ENCODE measurements around the gene SLC38A2.

The SLC38A2 gene

DNA sequence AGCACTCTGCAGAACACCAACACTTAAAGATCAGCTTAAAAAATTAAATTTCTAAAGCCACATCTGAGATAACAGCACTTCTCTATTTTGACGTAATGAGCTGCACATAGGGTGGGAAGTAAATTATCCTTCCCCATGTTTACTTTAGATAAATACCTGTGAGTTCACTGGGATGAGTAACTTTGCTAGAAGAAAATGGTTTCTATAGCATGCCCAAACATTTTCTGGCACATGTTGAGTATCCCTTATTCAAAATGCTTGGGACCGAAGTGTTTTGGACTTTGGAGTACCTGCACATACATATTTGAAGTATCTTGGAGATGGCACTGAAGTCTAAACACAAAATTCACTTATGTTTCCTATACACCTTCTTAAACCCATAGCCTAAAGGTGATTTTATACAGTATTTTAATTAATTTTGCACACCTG lies 6.6 kb downstream of the SLC38A2 start:
- H3K4me3 ChIP-seq (ENCODE audit: low read length): no peak overlapping the region
- DNase-seq (ENCODE audit: low read depth, low spot score): no peak

DNA sequence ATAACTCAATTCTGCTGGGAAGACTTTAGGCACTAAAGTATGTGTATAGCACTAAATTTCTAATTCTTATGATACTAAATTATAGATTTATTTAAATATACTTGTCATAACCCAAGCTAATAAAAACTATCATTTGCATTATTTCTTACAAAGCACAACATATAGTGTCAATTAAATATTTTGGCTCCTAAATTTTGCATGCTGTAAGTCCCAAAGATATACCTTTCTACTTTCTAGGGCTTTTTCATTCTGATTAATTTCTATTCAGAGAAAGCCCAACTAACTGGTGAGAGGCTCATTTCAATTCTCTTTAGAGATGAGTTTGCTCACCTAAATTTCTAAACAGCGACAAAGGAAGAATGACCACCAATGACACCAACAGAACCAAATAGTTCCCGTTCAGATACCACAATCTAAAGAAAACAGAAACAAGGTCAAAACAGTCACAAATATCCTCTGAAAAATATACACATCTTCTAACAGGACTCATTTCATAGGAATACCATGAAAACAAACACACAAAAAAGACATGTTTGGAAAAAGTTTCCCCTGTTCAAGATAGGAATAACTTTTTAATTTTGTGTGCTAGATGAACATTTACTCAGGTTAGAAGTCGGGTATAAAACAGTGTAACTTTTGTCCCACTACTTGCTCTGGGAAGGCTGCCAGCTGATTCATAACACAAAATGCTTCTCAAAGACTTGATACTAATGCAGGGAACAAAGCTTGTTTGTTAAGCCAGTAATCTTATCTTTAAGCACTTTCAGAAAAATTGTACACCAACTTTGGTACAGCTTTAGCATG lies 7.6 kb downstream of the SLC38A2 start:
- H3K4me3 ChIP-seq (ENCODE audit: low read length): no peak overlapping the region
- DNase-seq (ENCODE audit: low read depth, low spot score): no peak

DNA sequence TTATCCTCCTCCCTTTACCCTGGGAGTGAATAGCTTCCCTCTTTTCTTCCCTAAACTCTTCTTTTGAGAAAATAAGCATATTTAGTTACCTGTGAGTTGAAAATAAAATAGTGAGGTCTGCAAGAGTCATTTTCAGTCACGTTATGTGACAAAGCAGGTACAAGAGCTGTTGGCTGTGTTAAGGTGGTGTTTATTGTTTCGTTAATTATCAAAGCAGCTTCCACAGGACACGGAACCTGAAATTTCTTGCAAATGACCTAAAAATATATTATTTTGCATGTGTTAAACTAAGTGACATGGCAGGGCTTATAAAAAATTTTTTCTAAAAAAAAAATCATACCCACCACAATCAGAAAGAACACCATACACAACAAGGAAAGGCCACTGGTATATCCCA lies 8.3 kb downstream of the SLC38A2 start:
- DNase-seq (ENCODE audit: low read depth, low spot score): no peak
- H3K4me3 ChIP-seq (ENCODE audit: low read length): no peak overlapping the region

DNA sequence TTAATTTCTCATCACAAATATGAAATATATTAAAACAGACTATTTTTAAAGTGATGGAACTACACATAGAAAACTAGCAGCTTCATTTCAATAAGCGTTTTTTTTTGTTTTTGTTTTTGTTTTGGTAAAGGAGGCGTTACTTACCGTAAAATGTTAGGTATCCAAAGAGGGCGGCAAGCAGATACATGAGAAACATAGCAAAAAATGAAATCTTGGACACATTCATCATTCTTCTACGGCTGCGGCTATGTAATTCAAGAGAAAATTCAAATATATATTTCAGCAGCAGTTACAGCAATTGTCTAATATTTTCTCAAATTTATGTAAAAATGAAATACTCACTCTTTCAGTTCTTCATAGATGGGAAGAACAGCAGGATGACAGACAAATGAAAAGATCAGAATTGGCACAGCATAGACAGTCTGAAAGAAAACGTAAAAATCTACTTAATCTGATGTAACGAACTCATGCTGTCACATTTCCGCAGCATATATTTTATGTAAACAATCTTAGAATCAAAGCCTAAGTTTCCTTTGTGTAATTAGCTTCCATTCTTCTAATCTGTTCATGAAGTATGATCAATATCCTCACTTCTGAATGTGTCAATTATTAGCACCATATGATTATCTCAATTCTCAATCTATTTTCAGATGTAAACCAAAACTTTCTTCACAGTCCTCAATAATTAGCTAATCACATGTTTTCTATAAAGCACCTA lies 8.8 kb downstream of the SLC38A2 start:
- no peak for DNase-seq (ENCODE audit: low read depth, low spot score)
- no peak overlapping the region for H3K4me3 ChIP-seq (ENCODE audit: low read length)

DNA sequence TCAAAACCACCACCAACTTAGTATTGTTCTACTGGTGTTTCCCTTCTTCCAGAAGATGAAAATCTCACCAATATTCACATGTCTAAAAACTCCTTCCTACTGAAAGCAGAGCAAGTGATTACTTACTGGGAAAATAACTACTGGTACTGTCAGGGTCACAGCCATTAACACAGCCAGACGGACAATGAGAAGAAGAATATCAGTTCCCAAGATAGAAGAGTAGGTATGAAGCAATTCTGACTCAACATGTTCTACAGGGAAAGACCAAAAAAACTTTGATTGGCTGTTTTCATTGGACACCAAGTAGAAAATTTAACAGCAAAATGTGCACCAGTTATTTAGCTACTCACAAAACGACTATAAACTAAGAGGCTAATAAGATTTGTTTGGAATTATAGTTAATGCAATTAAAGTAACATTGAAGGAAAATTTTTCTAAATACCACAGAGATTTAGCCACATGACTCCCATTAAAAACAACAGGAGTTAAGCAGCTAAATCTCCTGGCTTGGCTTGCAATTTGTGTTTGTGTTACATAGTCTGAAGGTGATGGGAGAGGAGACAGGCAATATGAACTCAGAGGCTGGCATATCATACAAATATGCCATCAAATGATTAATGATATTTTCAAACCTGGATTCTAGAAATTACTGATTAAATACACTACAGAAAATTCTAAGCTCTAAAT lies 9.5 kb downstream of the SLC38A2 start:
- no peak for DNase-seq (ENCODE audit: low read depth, low spot score)
- H3K4me3 ChIP-seq (ENCODE audit: low read length): no peak overlapping the region

DNA sequence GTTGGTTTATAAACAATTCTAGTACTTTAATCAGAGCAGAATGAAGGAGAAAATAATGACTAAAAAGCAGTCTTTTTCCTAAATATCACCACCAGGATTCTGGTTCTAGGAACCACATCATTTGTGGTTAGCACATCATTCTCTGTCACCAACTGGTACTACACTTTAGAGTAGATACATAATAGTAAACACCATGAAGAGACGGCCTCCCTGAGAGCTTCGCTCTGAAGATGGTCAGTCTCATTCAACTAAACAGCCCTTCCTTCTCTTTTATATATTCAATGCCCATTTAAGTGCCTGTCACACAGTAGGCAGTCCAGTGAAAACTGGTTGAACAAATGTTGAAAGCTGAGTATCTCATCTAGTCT lies 10.9 kb downstream of the SLC38A2 start:
- no peak overlapping the region for H3K4me3 ChIP-seq (ENCODE audit: low read length)
- no peak for DNase-seq (ENCODE audit: low read depth, low spot score)

DNA sequence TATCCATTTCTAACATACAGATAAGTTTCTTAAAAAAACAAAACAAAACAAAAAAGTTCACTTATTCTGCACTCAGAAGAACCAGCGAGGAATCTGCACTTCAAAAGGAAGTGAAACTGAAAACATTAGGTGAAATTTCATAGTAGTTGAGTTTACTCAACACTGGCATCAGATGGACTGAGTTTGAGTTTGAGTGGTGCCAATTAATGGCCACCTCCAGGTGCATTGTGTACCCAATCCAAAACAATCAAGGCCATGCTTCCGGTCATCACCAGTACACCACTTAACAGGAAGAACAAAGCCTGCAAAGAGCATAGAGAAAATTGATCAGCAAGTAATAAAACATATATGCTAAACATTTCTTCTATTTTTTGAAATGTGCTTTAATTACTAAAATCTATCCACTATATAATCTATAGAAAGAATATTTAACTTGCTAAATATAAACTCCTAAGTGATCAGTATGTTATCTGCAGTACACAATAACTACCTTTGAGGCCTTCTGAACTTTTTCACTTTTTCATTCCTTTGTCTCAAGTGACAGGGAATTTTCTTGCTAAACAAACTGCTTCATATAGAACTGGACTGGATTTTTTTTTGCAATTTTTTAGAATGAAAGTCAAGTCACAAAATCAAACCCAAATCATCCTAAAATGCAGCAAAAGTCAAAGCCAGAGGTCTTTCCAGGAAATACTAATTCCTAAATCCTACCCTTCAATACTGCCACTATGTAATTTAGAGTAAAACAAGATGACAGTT lies 11.5 kb downstream of the SLC38A2 start:
- no peak overlapping the region for H3K4me3 ChIP-seq (ENCODE audit: low read length)
- no peak for DNase-seq (ENCODE audit: low read depth, low spot score)

DNA sequence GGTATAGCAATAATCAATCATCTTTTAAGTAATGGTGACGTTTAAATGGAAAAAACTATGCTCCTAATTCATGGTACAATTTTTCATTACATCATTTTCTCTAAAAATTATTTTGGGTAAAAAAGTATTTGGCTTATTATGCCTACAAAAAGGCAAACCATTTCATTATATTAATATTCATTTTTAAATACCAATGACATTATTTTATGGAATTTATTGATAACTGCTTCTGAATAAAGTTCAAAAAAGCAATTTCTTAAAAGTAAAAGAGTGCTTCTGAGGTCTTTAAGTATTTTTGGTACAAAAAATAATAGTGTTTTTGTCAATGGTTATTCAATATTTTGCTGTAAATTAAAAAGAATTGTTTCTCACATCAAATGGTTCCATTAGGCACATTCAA lies 12.2 kb downstream of the SLC38A2 start:
- DNase-seq (ENCODE audit: low read depth, low spot score): no peak
- no peak overlapping the region for H3K4me3 ChIP-seq (ENCODE audit: low read length)

DNA sequence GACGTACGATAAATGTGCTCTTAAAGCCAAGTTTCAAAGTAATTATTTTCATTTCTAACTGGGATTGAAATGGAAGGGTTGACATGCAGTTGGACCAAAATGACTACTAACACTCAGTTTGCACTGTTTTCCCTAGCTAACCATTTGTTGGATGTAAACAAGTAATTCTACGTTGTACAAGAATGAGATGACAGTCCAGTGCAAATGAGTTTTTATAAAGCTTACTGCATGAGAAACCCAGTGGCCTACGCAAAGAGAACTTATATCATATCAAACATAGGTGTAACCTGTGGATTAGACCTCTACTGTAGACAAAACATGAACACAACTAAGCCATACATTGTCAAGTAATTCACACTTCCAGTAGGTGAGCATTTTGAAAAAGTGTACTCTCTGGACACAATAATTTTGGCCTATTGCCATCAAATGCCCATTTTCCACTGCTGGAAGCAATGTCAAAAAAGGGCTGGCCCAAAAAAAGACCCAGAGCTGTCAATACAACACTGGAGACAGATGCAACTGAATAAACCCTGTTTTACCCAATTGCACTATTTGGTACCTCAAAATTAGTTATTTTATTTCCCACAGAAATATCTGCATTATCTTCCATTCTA lies 12.8 kb downstream of the SLC38A2 start:
- no peak for DNase-seq (ENCODE audit: low read depth, low spot score)
- no peak overlapping the region for H3K4me3 ChIP-seq (ENCODE audit: low read length)

DNA sequence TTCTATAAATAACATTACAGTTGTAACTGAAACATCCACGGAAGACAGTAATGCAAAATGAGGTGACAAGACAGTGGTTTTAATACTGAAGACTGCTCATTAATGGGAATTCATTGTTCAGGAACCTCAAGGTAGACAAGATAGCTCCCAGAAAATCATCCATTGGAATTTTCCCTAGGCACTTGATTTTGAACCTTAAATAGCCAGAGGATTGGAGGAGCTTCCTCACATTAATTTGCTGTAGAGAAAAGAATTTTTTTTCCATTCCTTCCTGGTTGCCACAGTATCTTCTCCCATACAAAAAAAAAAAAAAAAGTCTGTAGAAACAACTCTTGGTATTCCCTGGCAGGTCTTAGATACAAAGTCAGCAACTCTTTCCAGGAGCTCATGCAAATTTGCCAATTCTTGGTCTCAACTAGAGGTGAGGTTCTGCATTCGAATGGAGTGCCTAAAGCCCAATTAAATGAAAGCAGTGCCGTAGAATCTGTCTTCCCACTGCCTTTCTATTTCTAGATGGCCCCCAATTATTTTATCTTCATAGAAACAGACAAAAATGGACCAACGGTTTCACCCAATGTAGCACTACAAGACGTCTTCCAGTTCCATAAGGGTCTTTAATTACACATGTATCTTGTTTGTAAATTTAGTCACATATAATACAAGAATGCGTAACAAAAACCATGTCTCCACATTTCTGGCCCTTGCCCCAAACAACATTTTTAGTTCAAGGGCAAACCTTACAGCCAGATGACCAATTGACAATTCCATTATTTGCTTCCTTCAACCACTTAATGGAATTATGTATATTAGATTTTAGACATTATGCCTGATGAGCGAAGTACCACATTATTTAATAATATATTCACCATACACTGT lies 13.5 kb downstream of the SLC38A2 start:
- H3K4me3 ChIP-seq (ENCODE audit: low read length): no peak overlapping the region
- no peak for DNase-seq (ENCODE audit: low read depth, low spot score)

DNA sequence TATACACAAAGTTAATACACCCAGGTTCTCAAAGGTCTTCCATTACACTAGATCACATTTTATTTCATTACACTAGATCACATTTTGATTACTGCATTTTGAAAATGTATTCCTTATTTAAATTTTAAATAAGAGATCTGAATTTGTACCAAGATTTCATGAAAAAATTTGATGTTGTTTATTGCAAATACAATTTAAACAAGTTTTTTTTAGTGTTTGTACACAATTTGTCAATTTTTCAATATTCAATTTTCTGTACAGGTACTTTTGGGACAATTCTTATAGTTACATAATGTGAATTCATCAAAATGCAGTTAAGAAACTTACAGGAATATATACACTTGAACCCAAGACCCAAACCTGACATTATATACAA lies 14.3 kb downstream of the SLC38A2 start:
- H3K4me3 ChIP-seq (ENCODE audit: low read length): no peak overlapping the region
- DNase-seq (ENCODE audit: low read depth, low spot score): no peak

DNA sequence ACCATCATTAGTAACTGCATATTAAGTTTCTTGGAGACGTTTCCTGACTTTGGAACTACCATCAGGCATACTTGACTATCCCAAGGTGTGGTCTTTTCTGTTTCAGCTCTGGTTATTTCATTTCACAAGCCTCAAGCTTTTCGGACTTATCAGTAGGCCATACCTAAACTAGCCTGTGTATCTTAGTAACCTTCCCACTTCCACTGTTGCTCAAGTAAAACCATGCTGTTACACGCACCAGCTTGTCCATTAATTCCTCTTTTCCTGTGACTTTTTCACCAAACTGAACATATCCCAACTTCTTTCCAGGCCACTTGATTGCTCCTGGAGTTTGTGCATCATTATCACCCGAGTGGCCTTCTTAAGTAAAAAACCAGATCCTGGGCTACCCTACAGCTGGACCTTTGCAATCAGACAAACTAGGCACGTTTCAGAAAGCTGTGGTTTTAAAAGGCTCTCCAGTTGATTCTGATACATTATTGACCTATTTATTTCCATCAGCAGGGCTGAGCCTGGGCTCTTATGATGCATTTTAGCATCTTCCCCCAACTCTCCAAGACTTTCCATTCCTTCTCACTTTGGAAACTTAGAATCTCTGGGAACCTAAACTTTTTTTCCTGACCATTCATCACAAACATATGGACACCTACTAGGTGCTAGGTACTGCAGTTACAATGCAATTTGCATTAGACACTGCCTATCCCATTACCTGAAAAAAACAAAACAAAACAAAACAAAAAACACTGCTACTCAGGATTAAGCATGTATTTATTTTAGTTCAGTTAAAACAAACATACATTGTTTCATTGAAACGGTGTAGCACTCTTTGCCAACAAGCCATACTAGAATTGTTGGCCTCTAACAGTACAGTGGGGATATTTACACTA lies 14.9 kb downstream of the SLC38A2 start:
- no peak for DNase-seq (ENCODE audit: low read depth, low spot score)

DNA sequence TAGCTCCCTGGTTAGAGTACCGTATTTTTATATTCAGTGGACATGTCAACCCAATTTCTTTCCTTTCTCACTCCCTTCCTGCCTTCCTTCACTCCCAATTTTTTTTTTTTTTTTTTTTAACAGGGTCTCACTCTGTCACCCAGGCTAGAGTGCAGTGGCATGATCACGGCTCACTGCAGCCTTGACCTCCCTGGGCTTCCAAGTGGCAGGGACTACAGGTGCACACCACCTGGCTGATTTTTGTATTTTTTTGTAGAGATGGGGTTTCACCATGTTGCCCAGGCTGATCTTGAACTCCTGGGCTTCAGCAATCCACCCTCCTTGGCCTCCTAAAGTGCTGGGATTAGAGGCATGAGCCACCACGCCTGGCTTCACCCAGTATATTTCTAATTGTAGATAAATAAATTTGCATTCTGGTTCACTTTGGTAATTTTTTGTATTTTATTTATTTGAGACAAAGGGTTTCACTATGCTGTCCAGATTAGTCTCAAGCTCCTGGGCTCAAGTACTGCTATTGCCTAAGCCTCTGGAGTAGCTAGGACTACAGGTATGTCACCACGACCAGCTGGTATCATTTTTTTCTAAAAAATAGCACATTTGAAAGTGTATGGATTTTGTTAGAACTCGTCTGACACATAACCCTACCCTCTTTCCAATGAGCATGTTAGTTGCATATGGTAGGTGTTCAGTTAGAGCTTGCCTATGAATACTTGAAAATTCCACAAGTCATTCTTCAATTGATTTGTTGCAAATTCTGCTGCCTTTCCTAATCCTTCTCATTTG lies 15.7 kb downstream of the SLC38A2 start:
- DNase-seq (ENCODE audit: low read depth, low spot score): no peak
- H3K4me3 ChIP-seq (ENCODE audit: low read length): no peak overlapping the region

More for the DNA sequence above, 14.9 kb downstream of the SLC38A2 start:
- no peak overlapping the region for H3K4me3 ChIP-seq (ENCODE audit: low read length)

DNA sequence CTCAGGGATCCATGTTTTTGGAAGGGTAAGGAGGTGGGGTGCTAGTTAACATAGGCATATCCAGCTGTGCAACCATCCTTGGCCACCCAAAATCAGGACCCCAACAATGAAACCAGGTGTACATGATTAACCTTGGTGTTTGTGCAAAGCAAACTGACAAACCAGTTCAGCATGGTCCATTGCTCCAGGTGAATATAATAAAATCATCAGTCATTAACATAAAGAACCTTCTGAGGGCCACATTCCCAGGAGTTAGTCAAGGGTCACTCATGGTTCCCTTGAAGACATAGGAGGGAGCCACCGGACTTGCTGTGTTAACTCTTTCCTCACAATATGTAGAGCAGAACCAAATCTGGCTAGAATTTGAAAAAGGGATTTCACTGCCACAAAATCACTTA lies 17.8 kb downstream of the SLC38A2 start:
- no peak for DNase-seq (ENCODE audit: low read depth, low spot score)

DNA sequence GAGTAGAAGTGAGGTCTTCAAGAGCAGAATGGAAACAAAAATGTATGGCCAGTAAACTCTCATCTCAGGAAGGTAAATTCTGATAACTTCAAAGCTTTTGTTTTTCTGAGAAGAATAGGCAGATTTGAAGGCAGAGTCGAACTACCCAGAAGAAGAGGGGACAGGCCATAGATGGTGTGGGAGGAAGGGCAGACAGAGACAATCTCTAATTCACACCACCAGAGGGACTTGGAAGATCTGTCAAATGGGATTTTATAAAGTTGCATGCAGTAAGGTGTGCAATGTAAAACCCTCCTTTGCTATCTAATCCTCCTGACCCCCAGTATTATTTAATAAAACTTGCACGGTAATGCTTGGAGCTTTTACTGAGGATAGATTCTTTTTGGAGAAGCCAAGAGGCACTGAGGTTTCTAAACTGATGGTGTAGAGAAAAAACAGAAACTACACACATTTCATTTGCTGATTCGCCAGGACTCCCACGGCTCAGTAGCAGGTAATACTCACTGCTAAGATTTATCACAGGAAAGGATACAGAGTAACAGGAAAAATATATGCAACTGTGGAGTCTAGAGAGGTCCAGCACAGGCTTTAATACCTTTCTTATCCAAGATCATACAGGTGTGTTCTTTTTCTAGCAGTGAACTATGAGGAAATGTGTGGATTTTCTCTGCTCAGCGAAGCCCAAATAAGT lies 18.3 kb downstream of the SLC38A2 start:
- DNase-seq (ENCODE audit: low read depth, low spot score): no peak
- no peak overlapping the region for H3K4me3 ChIP-seq (ENCODE audit: low read length)

More for the DNA sequence above, 17.8 kb downstream of the SLC38A2 start:
- H3K4me3 ChIP-seq (ENCODE audit: low read length): no peak overlapping the region
